ENCODE results near the gene CTTN.

DNA sequence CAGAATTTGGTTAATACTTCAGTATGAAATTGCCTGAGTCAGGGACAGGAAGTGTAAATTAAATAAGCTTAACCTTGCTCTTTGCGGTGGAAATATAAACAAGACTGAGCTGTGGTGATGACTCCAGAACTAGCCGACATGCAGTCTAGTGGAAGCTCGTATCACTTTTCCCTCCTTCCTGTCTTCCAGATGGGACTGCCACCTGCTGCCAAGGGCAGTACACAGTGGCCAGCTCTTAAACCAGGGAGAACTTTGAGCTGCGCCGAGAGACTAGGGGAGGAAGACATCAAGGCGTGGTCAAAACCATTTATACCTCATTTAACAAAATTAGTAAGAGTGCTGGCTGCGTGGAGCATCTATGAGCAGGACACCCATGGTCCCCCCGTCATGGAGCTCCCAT is 31.3 kb upstream of the CTTN start:
- TF ChIP-seq POLR2A (IDR thresholded peaks at IDR 0.05): no peak
- TF ChIP-seq, protein P1, sequence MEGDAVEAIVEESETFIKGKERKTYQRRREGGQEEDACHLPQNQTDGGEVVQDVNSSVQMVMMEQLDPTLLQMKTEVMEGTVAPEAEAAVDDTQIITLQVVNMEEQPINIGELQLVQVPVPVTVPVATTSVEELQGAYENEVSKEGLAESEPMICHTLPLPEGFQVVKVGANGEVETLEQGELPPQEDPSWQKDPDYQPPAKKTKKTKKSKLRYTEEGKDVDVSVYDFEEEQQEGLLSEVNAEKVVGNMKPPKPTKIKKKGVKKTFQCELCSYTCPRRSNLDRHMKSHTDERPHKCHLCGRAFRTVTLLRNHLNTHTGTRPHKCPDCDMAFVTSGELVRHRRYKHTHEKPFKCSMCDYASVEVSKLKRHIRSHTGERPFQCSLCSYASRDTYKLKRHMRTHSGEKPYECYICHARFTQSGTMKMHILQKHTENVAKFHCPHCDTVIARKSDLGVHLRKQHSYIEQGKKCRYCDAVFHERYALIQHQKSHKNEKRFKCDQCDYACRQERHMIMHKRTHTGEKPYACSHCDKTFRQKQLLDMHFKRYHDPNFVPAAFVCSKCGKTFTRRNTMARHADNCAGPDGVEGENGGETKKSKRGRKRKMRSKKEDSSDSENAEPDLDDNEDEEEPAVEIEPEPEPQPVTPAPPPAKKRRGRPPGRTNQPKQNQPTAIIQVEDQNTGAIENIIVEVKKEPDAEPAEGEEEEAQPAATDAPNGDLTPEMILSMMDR (IDR thresholded peaks at IDR 0.05): no peak

All from Peyer's patch (tissue), 4 donors.